GM19025 (cell line): ENCODE measurements around the gene POLR2F.

Experiments used
- ATAC-seq: cut with Tn5 transposase; IDR thresholded peaks from one replicate; pipeline ENCODE4 v1.9.1; 2021; ENCODE audit warnings: mild to moderate bottlenecking, low read depth, moderate library complexity; ENCODE audit not compliant: unreplicated experiment

Gene POLR2F

DNA sequence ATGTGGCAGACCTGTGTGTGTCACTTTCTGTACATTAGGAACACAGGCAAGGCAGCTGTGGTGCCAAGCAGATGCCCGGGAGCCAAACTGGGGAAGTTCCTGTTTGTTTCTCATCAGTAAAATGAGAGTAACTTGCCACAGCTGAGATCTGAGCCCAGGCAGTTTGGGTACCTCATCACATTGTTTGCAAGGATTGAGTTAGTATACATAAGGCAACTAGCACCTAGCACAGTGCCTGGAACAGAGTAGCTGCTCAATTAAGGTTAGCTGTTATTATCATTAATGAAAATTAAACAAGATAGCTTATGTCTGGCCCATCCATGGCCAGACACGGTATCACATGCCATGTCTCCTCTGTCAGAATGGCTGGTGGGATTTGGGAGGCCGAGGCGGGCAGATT is 23.0 kb downstream of the POLR2F start:
- ATAC-seq: no peak

DNA sequence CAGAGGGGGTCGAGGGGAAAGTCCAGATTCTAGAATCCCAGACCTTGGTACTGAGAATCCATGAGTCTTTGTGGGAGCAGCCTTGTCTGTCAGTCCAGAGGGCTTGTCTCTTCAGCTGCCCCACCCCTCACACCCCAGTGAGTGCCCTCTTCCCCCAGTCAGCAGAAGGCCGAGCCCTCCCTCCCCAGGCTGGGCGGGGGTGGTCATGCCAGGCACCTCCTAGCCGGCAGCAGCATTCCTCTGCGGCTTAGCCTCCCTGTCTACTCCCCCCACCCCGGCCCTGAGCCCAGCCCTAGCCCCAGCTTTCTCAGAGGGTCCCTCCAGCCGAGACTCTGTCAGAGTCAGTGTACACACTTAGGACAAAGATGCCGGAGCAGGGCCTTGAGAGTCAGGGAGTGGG is 26.3 kb downstream of the POLR2F start:
- no peak for ATAC-seq

DNA sequence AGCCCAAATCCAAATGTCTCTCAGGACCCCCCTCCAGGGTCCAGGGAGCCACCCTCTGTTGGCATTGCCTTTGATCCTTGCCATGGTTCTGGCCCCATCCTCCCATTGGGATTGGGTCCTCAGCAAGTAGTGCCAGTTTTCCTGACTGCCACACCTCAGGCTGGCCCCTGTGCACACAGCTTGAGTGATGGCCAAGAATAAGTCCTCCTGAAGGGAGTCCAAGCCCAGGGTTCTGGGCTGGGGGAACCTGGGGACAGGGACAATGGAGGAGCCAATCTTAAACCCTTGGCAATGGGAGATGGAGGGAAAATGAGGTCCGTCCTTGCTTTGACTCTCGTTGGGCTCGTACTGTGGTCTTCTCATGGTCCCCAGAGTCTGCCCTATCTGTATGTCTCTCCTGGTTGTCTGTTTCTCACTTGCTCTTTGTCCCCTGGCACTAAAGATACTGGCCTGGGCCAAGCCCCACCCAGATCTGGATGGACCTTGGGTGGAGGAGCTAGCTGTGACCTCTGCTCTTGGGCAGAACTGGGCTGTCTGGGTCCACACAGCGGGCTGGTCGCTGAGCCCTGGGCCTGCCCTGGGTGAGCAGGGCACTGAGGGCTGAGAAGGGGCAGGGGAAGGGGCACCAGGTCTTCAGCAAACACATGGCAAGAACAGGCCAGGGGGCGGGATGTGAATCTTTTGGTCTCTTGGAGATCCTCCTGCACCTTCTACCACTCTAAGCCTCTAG is 27.9 kb downstream of the POLR2F start:
- ATAC-seq: no peak

DNA sequence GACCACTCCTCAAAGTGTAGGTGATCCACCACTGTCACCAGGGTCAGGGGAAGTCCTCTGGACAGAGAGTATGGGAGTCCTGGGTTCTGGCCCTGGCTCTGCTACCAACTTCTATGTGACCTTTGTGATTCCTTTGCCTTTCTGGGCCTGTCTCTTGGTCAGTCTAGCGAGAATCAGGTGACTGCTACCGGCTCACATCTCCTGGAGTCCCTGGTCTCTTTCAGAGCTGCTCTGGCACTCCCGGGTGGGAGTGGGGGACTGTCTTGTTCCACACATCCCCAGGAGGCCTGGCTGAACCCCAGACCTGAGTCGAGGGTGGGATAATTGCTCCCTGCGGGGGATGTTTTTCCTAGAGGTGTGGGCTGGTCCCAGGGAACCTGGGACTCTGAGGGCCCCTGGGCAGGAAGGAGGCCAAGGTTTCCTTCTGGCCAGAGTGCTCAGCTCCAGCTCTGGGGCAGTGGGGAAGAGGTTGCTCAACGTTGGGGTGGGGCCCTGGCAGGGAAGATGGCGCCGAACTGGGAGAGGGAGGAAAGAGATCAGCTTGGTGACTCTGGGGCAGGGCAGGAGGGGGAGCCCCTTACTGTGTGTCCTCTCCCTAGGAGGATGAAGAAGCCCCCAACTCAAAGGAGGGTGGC is 28.8 kb downstream of the POLR2F start:
- ATAC-seq: no peak

DNA sequence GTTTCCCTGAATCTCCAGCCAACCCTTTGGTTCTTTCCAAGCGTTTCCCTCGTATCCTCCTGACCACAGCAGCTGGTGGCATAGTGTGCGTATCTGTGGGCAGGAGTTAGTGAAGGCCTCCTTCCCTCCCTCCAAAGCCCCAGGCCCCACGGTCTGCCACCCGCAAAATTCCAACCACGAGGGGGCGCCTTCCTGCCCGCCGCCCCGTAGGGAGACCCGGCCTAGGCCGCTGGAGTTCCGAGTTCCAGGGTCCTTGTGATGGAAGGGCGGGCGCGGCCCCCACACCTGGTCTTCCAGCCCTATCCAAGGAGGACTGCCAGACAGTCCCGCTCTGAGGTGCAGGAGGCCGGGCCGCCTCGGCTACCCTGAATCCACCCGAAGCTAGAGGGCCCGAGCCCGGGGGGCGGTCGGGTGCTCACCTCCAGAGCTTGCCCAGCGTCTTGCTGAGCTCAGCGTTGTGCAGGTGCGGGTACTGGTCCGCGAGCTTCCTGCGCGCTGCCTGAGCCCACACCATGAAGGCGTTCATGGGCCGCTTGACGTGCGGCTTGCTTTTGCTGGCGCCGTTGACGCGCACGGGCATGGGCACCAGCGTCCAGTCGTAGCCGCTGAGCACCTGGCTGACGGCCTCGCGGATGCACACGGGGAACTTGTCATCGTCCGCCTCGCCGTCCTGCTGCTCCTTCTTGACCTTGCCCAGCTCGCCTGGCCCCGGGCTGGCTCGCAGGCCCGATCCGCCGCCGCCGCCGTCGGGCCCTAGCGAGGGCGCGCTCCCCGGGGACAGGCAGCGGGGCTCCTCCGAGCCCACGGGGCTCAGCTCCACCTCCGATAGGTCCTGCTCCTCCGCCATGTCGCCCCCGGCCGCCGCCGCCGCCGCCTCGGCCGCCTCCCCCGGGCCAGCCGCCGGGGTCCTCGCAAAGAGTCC is 29.7 kb downstream of the POLR2F start:
- no peak for ATAC-seq

DNA sequence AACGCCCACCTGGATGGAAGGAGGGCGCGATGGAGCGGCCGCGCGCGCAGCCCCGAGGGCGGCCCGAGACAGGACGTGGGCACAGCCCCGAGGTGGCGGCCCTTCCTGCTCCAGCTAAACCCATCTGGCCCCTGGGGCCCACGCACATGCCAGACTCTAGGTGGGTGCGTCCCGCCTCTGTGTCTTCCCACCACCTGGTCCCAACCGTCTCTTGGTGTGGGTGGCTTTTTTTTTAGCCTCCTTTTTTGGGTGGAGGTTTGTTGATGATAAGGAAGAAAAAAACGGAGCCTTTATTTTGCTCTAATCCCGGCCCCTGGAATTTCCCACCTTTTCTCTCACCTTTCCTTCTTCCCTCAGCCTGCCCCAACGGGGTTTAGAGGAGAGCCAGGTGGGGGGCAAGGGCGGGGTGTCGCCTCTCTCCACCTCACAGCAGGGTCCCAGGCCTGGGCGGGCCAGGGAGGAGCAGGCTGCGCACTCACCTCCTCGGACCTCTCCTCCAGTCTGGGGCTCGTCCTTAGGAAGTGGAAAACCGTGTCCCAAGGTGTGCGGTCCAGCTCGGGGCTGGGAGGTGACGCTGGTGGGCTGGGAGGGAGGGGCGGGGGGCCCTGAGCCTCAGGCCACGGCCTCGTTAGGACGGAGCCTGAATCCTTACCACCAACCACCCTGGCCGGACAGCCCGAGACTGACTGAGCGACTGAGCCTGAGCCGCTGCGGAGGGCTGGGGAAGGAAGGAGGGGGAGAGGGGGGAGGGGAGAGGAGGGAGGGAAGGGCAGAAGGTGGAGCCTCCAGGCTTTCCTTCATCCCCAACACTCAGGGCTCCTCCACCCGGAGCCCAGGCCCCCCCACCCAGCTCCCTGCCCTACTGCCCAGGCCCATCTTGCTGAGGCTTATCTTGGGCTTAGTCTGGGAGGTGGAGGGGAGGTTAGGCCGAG is 30.6 kb downstream of the POLR2F start, which contains the start of gene SOX10:
Gene SOX10, minus strand, starts transcription at position 696 of the 932 bp plus-strand sequence. CDS start 771 bp downstream, outside the sequence.
- ATAC-seq: no peak

DNA sequence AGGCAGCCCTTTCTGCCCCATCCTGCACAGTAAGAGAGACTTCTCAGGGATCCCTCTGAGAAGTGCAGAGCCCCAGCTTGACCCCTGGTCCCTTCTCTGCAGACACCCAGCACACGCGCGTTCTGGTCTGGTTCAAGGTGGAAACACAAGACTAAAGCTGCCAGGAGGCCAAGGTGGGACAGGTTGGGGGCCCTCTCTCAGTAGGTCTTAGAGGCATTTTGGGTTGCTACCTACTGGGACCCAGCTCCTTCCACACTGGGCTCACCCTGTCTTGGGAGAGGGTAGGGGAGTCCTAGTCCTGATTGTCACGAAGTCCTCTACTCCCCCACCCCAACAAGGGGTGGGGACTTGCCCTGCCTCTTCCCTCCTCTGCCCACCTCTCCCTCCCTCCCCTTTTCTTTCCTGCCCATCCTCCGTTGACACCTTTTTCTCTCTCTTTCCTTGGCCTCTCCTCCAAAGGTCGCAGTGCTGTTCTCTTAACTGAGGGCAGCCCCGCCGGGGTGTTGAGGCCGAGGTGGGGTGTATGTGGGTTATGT is 31.6 kb downstream of the POLR2F start:
- no peak for ATAC-seq

DNA sequence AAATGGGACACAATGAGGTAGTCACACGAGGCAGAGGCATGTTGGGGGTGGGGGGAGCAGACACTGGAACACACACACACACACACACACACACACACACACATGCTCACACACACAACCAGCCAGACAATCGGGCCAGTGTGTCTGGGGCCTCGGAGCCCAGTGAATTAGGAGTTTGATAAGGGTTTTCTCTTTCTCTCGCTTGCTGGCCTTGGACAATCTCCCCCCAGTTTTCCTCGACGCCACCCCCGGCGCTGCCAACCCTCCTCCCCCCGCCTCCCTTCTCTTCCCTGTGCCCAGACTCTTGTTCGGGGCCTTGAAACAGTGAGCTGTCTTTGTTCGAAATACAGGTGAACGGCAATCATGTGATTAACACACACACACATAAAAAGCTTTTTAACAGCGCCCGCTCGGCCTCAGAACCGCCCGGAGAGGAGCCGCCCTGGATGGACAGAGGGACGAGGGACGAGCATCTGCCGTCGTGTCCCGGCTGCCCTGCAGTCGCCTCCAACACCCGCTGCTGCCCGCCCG is 32.3 kb downstream of the POLR2F start:
- ATAC-seq: no peak

DNA sequence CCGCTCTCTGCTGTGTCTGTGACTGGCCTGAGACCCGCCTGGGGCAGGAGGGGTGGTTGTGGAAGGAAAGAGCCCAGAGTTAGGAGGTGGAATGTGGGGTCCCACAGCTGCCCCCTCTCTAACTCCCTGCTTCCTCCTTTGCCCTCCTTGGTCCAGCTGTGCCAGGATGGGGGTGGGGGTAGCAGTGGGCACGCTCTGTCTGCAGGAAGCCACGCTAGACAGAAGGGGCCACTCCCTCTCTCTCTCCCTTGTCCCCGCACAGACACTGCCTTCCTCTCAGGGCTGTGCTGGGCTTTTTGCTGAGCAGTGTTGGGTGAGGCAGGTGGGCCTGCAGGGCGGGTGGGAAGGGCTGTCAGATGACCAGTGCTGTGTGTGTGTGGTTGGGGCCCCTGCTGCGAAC is 32.9 kb downstream of the POLR2F start:
- ATAC-seq: no peak

GRCh38 chr22:37989146-37990045 is 35.9 kb downstream of the POLR2F start:
- no peak for ATAC-seq

DNA sequence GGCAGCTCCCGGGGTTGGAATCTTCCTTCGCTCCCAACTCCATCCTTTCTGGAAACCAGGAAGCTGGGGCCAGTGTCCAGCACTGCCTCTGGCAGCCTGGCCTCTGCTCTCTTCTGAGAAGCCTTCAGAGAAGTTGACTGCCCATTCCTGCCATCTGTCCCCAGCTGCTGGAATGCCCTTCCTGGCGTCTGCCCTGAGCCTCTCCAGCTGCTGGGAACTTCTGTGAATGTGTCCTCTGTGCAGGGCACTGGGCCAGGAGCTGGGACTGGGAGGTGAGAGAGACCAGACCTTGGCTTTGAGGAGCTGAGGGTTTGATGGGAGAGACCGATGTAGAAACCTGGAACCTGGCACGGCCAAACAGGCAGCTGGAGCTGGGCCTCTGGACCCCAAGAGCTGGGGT is 36.8 kb downstream of the POLR2F start:
- no peak for ATAC-seq

GRCh38 chr22:37990862-37991261 is 37.4 kb downstream of the POLR2F start:
- ATAC-seq: no peak

DNA sequence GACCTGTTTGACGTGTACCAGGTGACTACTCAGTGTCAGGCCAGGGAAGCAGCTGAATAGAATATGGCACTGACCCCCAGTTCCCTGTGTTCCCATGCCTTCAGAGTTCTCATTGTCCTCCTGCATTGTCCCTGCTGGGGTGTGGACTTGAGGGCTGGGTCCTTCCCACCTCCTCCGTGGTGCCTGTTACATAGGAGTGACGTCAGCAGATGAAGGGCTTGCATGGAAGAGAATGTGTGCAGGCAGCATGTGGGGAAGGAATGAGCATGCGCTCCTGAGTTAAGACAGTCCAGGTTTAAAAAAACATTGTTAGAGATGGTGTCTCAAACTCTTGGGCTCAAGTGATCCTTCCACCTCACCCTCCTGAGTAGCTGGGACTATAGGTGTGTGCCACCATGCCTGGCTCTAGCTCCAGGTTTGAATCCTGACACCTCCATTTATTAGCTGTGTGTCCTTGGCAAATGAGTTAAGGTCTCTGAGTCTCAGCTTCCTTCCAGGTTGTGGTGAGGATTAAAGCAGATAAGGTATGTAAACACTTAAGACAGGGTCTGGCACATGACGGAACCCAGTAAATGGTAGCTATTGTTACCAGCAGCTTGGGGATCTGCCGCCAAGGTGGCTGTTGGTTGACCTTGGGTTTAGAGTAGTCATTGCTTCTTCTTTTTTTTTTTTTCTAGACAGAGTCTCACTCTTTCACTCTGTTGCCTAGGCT is 38.4 kb downstream of the POLR2F start:
- ATAC-seq: no peak

GRCh38 chr22:37994049-37994448 is 40.5 kb downstream of the POLR2F start:
- ATAC-seq: no peak

DNA sequence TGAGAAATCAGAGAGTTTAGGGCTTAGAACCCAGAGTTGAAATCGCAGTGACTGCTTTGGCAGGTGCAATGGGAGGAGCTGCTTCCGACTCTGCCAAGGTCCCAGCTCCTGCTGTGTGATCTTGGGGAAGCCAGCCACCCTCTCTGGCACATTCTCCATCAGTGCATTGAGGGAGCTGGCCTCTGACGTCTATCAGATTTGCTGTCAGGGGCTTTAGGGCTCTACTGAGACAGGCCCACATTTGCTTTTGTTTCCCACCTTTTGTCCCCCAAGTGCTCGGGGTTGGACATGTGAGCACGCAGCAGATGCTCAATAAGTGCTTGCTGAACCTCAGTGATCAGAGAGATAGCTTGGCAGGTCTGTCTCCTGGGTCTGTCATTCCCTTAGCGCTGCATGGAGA is 41.5 kb downstream of the POLR2F start:
- no peak for ATAC-seq

GRCh38 chr22:37995460-37995859 is 42.0 kb downstream of the POLR2F start:
- ATAC-seq: no peak

DNA sequence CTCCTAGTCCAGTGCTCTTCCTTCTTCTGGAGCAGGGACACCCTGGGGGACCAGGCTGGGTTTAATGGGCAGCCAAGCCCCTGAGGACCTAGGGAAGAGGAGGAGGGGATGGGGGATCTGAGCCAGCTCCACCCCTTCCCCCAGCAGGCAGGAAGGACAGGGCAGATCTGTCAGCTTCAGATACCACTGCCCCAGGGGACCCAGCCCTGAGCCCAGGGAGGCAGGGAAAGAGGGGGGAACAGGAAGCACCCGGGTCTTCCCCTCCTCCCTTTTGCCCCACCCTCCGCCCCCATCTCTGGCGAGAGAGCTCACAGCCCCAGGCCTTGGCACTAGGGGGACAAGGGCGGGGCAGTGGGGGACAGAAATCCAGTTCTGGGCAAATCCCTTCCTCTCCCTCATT is 42.6 kb downstream of the POLR2F start:
- ATAC-seq: no peak
